Peyer's patch (tissue), 4 donors: ENCODE data around the gene DOCK11. TPM values are rescaled to one million over a fixed set of nuclear protein-coding genes. Genes with fewer than 3 reads are reported as not detected.

ENCODE experiments used
- DNase-seq, 3 donors: peaks; one replicate each; pipeline ENCODE4 v3.0.0-alpha.2; 2017 to 2019
- H3K27ac ChIP-seq, 4 donors: fragments of 200-600 bp; sonication (generic); one replicate each; pipeline ENCODE4 v1.5.1; 2016 to 2019
- H3K27me3 ChIP-seq, 2 donors: fragments of 200-600 bp; sonication (generic); one replicate each; pipeline ENCODE4 v1.5.1; 2019
- H3K36me3 ChIP-seq, 3 donors: fragments of 200-600 bp; sonication (generic); one replicate each; pipeline ENCODE4 v1.5.1; 2016 to 2019
- H3K4me1 ChIP-seq, 4 donors: fragments of 200-600 bp; sonication (generic); one replicate each; pipeline ENCODE4 v1.5.1; 2016 to 2019
- H3K4me3 ChIP-seq, 4 donors: fragments of 200-600 bp; sonication (generic); 1 replicate in 3 of 4; 2 replicates in 1 of 4; pipeline ENCODE4 v1.5.1; 2016 to 2019; ENCODE audit warnings: mild to moderate bottlenecking in 1 of 4
- H3K9me3 ChIP-seq, 4 donors: fragments of 200-600 bp; sonication (generic); one replicate each; pipeline ENCODE4 v1.5.1; 2016 to 2019; ENCODE audit warnings: mild to moderate bottlenecking in 1 of 4
- POLR2A ChIP-seq, 2 donors: fragments of 450-650 bp; IDR thresholded peaks; one replicate each; pipeline ENCODE4 v1.5.1; 2017; ENCODE audit warnings: antibody characterized with exemption in 2 of 2, mild to moderate bottlenecking in 2 of 2, moderate library complexity in 2 of 2
- total RNA-seq, 4 donors: library from RNA; depleted of rRNA; stranded (reverse); fragments of >200 nt; gene quantifications; one replicate each; pipeline ENCODE4 v1.1.0, GENCODE V29; 2016
- TF ChIP-seq, protein P1 (sequence below), 6 experiments: fragments of 450-650 bp in 4 of 6; fragments of 200-600 bp in 2 of 6; sonication (generic) in 1 of 6; IDR thresholded peaks; one replicate each; pipeline ENCODE4 v1.5.1; 2017 to 2019; ENCODE audit warnings: antibody characterized with exemption in 6 of 6, mild to moderate bottlenecking in 3 of 6, moderate library complexity in 1 of 6

Gene DOCK11
- total RNA-seq, 4 donors from 2014 or later = 5.6 to 34.7 (median 10.4) TPM

DNA sequence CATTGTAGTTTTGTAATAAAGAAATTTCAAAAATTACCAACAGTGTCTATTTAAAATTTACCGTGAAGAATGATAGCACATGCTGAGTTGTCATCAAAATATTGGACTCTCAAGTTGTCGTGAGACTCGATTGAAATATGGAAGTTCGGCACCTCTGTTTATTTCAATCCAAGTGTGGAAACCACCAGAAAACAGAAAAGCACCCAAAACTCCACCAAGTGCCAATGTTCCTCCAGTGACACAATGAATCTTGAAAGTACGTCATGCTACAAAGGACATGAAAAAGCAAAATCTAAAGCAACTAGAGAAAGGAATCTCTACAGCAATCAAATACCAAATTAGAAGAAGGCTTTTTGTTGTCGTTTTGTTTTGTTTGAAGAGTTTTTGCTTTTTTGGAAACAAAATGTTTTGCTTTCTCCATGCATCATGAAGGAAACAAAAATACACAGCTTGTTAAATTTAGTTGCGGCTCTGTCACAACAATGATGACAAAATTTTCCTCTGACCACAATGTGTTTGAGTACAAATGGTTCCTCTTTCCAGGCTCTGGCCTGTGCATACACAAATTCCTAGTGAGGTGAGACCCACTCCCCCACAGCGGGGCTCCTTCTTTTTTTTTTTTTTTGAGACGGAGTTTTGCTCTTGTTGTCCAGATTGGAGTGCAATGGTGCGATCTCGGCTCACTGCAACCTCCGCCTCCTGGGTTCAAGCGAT is 222.2 kb downstream of the DOCK11 start:
- no peak for DNase-seq
- no peak overlapping the region for H3K4me3 ChIP-seq
- H3K4me1 ChIP-seq = no peaks in the 10 kb centered on the region
- H3K27ac ChIP-seq = peak overlapping the region in 2 of 4 donors; percentile 17 to 32
- H3K27me3 ChIP-seq = no peaks in the 10 kb centered on the region
- no peaks in the 10 kb centered on the region for H3K36me3 ChIP-seq
- TF ChIP-seq, protein P1, sequence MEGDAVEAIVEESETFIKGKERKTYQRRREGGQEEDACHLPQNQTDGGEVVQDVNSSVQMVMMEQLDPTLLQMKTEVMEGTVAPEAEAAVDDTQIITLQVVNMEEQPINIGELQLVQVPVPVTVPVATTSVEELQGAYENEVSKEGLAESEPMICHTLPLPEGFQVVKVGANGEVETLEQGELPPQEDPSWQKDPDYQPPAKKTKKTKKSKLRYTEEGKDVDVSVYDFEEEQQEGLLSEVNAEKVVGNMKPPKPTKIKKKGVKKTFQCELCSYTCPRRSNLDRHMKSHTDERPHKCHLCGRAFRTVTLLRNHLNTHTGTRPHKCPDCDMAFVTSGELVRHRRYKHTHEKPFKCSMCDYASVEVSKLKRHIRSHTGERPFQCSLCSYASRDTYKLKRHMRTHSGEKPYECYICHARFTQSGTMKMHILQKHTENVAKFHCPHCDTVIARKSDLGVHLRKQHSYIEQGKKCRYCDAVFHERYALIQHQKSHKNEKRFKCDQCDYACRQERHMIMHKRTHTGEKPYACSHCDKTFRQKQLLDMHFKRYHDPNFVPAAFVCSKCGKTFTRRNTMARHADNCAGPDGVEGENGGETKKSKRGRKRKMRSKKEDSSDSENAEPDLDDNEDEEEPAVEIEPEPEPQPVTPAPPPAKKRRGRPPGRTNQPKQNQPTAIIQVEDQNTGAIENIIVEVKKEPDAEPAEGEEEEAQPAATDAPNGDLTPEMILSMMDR (IDR thresholded peaks at IDR 0.05) = no peak
- TF ChIP-seq POLR2A (IDR thresholded peaks at IDR 0.05) = no peak
- no peaks in the 10 kb centered on the region for H3K9me3 ChIP-seq

DNA sequence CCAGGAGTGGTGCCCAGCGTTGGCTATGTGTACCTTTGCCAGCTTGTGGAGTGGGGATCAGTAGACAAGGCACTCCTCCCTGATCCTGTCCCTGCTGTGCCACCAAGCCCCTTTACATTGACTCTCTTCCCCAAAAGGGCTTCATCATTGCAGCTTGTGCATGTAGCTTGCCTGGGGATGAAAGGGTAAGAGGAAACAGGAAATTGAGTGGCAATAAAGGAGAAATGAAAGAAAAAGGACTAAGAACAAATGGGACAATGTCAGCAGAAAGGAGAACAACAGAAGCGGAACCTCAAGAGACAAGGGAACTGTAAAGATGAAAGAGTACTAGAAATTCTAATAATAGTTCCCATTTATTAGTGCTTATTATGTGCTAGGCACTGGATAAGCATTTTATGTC is 223.1 kb downstream of the DOCK11 start:
- no peaks in the 10 kb centered on the region for H3K27me3 ChIP-seq
- DNase-seq = no peak
- TF ChIP-seq POLR2A (IDR thresholded peaks at IDR 0.05) = no peak
- TF ChIP-seq, protein P1 (IDR thresholded peaks at IDR 0.05) = no peak
- no peak overlapping the region for H3K4me3 ChIP-seq
- no peaks in the 10 kb centered on the region for H3K36me3 ChIP-seq
- H3K9me3 ChIP-seq = no peaks in the 10 kb centered on the region
- H3K4me1 ChIP-seq = no peaks in the 10 kb centered on the region
- peak overlapping the region; percentile 8 to 32 (median 17) for H3K27ac ChIP-seq

DNA sequence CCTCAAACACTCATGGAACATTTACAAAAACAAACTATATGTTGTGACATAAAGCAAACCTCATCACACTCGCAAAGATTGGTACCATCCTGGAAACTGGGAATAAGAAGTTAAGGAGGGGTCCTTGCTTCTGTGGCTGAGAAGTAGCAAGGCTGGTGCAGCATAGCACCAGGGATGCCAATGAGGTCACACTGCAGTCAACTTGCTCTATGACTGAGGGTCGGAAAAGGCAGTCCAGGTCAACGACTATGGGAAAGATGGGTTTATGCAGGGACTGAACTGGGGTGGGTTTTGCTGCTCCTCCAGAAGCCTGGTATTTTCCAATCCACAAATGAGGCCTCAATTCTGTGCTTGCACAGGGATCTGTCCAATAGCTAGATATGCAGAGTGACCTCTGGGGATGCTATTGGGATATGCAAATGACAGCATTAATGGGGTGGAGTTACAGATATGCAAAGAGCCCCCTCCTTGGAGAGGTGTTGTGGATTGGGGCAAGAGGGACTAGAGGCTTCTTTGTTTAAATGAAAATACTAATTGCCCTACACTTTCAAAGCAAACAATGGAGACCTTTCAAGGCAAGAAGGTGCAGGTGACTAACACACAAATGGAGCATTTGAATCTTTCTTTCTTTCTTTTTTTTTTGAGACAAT is 224.6 kb downstream of the DOCK11 start:
- Histone ChIP-seq H3K27ac (no peak overlapping the region), H3K4me3 (no peak overlapping the region), H3K27me3 (no peaks in the 10 kb centered on the region), H3K36me3 (no peaks in the 10 kb centered on the region), H3K4me1 (peaks cover 0 to under 1% (median 0%) of the 10 kb centered on the region in 4 donors), H3K9me3 (no peaks in the 10 kb centered on the region)
- TF ChIP-seq POLR2A (IDR thresholded peaks at IDR 0.05) = no peak
- TF ChIP-seq, protein P1 (IDR thresholded peaks at IDR 0.05) = no peak
- DNase-seq = no peak

DNA sequence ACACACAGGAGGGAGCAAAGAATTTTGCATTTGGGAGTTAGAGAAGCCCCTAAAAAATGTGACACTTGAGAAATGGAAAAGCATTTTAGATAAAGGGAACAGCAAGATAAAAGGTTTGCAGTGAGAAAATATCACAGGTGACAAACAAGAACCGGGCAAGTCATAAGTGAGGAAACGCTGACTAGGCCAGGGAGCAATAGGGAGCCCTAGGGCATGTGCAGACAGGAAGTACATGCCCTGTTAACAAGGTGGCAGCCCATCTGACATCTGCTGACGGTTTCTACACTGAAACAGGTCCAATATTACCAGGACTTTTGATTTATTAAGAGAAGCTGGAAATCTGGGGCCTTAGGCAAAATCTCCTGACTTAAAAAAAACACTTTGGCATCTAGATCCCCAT is 227.8 kb downstream of the DOCK11 start:
- TF ChIP-seq, protein P1 (IDR thresholded peaks at IDR 0.05) = no peak
- no peak for TF ChIP-seq POLR2A (IDR thresholded peaks at IDR 0.05)
- Histone ChIP-seq H3K36me3 (no peaks in the 10 kb centered on the region), H3K9me3 (no peaks in the 10 kb centered on the region), H3K27me3 (no peaks in the 10 kb centered on the region), H3K4me1 (peaks cover 0 to 9% (median 0%) of the 10 kb centered on the region in 4 donors), H3K4me3 (no peak overlapping the region), H3K27ac (no peak overlapping the region)
- DNase-seq = no peak

DNA sequence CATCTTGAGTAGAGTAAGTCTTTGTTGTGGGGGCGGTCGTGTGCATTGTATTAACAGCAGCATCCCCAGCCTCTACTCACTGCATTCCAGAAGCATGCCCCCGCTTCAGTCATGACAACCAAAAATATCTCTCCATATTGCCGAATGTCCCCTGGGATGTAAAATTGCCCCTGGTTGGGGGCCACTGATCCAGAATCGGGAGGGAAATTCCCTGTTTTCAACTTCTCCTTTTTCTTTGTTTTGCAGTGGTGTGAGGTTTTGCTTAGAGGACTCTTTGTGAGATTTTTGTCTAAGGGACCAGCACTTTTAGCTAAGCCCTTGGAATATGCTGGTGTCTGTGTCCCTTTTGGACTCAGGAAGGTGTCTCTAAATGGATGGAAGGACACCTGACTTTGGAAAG is 228.8 kb downstream of the DOCK11 start:
- TF ChIP-seq POLR2A (IDR thresholded peaks at IDR 0.05) = no peak
- TF ChIP-seq, protein P1 (IDR thresholded peaks at IDR 0.05) = no peak
- Histone ChIP-seq H3K27ac (peak overlapping the region in 1 of 4 donors; percentile 55), H3K4me1 (peaks cover 0 to 9% (median 0%) of the 10 kb centered on the region in 4 donors), H3K9me3 (no peaks in the 10 kb centered on the region), H3K36me3 (no peaks in the 10 kb centered on the region), H3K4me3 (no peak overlapping the region), H3K27me3 (no peaks in the 10 kb centered on the region)
- DNase-seq = no peak
